ENCODE measurements around the gene CD4.
A peak's percentile ranks its signal among the peaks of the same experiment; 100 is the strongest.

The CD4 gene

DNA sequence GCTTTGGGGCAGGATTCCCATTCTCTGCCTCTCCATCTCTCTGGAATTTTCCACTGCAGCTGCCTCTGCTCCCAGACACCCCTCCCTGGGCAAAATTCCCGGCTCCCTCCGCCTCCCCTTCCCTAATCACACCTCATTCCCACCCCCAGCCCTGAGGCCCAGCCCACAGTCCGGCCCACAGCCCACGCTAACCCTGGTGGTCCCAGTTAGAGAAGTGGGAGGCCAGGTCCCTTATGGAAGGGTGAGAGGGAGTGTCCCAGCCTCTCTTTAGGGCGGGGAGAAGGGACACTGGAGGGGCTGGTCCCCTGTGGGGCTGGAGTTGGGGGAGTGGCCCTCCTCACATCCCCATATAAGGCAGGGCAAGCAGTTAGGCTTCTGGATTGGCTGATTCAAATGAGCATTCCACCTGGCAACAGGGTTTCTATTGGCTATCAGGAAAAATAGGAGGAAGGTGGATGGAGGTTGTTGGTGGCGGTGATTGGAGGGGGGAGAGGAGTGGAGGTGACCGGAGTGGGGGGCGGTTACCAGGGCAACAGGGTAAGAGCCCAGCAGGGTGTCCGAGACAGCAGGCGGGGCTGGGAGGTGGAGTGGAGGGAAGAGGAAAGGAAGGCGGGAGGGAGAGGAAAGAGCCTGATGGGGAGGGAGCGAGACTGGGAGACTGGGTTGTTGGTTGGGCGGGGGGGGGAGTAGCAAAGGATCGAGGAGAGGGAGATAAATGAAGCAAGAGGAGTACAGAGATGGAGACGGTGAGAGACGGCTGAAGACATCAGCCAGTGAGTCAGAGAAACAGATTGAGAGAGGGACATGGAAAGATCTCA is 25.1 kb upstream of the CD4 start:
- H3K27ac ChIP-seq: peak overlapping the region; percentile 82
- DNase-seq (ENCODE audit: low read depth, low spot score): peak; percentile 39

DNA sequence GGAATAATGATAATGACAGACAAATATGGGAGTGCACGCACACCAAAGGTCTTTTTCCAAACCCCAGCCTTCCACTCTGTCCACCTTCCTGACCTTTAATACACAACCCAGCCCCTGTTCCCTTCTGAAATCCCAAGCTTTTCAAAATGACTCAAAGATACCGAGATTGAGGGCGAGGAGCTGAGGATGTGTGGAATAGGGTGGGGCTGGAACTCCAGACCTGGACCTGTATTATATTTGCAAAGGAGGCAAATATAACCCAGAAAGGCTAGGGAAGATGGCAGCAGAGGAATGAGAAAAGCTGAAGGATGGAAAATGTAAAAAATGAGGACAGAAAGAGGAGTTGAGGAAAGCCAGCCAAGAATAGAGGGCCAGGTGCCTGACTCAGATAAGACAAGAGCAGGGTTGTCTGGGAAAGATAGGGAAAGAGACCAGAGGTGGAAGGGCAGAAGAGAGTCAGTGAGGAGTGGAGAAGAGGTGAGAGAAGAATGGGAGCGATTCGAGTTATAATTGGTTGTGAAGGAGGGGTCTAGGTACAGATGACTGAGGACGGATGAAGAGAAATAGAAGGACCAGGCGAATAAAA is 24.2 kb upstream of the CD4 start:
- H3K27ac ChIP-seq: peak overlapping the region; percentile 82
- DNase-seq (ENCODE audit: low read depth, low spot score): no peak

DNA sequence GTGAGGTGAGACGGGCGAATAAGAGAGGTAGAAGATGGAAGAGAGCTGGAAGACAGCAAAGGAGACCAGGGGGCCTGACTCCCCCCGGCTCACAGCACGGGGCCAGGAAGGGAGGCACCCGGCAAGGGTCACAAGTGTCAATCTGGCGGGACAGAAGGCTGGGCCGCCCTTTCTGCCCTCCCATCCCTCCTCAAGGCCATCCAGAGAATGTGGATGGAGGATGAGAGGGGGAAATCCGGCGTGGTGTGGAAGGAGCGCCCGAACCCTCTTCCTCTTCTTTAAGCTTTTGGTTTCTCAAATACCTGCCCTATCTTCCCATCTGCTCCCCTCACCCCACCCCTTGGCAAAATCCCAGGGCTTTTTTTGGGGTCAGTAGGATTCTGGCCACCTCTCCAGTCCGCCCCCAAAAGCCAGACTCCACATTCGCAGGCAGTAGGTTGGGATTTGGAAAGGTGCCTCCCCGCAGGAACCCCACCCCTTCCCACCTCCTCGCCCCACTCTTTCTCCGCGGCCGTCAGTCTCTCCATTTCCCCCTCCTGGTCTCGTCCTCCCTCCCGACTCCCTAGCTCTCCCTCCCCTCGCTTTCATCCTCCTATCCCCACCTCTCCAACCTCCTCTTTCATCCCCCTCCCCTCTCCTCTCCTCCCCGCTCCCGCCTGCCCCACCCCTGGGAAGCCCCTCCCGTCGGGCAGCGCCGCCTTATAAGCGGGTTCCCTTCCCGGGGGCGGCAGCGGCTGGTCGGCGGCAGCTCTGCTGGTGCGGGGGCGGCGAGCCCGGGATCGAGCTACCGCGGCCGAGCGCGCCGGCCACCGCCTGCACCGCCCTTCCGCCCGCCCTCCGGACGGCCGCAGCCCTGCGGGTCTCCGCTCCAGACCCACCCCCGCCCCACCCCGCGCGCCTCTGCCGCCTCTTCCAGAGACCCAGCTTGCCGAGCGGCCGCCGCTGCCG is 23.4 kb upstream of the CD4 start, which contains the start of gene PTMS:
Gene PTMS (plus strand): TSS at position 730 of the 948 bp plus-strand sequence. CDS start 343 bp downstream, outside the sequence.
- peak; percentile 52 for DNase-seq (ENCODE audit: low read depth, low spot score)

DNA sequence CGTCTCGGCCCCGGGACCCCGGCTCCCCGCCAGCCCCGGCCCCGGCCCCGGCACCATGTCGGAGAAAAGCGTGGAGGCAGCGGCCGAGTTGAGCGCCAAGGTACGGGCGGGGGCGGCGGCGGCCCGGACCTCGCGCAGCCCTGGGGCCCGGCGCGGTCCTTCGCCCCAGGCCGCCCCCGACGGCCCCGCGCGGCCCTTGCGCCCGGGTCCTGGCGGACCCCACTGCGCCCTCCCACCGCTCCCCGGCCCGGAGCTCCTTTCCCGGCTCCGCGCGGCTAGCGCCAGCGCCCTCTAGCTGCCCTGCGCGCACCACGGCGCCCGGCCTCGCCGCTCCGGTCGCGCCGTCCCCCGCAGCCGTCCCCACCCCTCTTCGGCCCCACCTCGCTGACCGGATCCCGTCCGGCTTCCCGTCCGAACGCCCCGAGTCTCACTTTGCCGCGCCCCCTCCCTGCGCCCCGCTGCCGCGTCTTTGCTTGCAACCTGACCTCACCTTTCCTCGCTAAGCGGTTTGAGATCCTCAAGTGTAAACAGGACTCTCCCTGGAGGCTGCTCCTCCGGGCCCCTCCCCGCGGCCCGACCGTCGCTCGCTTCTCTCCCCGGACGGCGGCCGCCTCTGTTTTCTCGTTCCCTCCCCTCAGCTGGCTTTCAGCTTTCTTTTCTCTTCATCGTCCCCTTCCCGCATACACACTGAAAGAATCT is 22.5 kb upstream of the CD4 start:
- no peak for DNase-seq (ENCODE audit: low read depth, low spot score)
- H3K27ac ChIP-seq: peak overlapping the region; percentile 82

More for the DNA sequence above, 23.4 kb upstream of the CD4 start, which contains the start of gene PTMS:
- peak within 1 kb of the TSS; percentile 82 for H3K27ac ChIP-seq

DNA sequence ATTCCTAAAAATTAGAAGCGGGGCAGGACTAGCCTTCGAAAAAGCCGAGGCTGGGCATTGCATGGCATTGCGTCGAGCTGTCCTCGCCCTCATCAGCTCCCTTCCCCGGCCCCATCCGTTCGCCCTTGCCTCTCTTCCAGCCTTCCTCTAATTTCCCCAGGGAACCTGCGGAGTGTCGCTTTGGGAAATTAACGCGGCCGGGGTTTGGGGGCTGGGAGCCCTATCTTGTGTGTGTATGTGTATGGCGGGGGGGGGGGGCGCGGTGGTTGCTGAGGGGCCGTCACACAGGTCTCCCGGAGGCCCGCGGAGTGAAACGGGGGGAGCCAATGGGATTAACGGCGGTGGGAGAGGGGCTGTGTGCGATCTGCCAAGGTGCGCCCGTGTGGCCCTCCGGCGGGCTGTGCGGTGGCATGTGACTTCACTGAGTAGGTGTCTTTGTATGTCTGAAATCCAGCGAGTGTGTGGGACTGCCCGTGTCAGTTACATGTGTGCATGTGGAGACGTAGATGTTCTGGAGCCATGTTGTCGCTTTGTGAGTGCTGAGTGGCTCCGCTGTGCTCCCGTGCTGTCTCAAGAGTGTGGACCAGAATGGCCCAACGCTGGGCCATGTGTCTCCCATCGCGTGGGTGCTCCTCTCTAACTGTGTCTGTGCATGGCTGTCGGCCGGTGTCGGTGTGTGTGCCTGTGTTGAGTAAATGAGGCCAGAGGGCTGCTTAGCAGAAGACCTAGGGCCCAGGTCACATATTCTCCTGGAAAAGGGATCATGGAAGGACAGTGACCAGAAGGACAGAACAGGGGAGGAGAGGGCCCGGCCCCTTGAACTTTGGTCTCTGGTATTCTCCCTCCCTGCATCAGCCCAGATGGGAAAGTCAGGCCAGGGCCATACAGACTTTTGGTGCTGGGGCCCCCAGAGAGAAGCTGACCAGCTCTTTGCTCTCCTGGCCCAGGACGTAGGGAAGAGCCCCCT is 21.7 kb upstream of the CD4 start:
- peak overlapping the region; percentile 82 for H3K27ac ChIP-seq
- DNase-seq (ENCODE audit: low read depth, low spot score): no peak

DNA sequence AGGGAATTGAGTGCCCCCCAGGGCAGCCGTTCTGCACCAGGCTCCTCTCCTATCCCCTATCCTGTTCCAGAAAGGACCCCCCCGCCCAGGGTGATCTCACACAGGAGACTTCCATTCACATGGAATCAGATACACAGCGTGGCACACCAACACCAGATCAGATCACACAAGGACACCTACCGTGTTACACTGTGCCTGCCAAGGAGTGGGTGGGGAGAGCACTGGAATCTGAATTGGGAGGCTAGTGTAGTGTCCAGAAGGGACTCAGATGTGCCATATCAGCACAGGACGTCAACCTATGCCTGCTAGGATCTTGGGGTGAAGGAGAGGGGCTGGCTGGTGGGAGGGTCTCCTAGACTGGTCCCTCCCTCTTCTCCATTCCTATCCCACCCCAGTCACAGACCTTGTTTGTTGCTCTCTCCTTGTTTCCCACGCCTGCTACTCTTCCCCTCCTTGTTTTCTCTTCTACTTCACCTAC is 20.9 kb upstream of the CD4 start:
- H3K27ac ChIP-seq: no peak overlapping the region
- DNase-seq (ENCODE audit: low read depth, low spot score): no peak

DNA sequence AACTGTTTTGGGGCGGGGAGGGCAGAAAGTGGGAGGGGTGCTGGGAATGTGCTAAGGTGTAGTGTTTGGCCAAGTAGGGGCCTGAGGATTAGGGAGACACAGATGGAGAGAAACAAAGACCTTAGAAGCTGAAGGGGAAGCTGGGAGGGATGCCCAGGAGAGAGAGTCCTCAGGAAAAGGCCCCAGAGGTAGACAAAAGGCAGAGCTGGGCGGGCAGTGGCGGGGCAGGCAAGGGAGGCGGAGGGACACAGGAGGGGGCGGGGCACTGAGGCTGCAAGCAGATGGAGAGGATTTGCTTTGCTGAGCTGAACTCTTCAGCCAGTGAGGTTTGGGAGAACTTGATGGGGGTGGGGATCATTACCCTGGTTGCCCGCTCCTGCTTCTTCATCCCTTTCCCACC is 20.3 kb upstream of the CD4 start:
- no peak for DNase-seq (ENCODE audit: low read depth, low spot score)
- no peak overlapping the region for H3K27ac ChIP-seq

DNA sequence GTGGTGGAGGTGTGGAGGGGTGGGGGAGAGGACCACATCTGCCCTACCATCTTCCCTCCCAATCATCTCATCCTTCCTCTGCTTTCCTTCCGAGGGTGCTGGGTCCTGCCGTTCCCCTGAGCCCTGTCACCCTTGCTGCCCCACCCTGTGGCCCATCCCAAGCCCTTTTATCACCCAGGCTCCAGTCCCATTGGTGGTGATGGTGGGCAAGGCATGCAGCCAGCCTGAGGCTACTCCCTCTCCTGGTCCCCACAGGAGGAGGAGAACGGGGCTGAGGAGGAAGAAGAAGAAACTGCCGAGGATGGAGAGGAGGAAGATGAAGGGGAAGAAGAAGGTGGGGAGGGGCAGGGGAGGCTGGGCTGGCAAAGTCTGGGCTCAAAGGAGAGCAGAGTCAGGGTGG is 19.7 kb upstream of the CD4 start:
- H3K27ac ChIP-seq: no peak overlapping the region
- DNase-seq (ENCODE audit: low read depth, low spot score): no peak

DNA sequence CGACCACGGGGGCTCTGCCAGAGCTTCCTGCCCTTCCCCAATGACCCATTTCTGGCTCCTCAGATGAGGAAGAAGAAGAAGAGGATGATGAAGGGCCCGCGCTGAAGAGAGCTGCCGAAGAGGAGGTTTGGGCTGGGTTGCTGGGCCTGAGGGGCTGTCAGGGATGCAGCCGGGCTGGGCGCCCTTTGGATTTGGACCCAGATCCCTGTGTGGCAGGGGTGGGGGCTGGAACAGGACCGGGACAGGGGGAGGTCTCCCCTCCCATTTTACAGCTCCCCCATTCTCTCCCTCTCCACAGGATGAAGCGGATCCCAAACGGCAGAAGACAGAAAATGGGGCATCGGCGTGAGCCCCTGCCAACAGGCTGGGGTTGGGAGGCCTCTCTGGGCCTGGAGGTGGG is 19.2 kb upstream of the CD4 start:
- DNase-seq (ENCODE audit: low read depth, low spot score): no peak
- no peak overlapping the region for H3K27ac ChIP-seq

DNA sequence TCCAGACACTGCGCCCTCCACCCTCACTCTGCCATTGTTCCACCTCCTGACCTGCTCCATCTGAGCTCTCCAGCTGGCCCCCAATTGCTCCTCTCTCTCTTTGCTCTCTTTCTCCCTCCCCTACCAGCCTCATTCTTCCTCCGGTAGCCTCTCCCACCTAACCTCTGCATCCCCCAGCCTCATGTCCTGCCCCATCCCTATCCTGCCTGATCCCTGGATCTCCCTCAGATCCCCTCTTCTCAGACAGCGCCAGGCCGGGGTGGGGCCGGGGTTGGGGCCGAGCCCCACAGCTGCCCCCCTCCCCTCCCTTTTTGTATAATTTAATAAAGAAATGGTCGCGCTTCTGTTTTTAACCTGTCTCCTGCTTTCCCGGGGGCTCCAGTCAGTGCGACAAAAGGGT is 18.7 kb upstream of the CD4 start:
- H3K27ac ChIP-seq: no peak overlapping the region
- DNase-seq (ENCODE audit: low read depth, low spot score): no peak

DNA sequence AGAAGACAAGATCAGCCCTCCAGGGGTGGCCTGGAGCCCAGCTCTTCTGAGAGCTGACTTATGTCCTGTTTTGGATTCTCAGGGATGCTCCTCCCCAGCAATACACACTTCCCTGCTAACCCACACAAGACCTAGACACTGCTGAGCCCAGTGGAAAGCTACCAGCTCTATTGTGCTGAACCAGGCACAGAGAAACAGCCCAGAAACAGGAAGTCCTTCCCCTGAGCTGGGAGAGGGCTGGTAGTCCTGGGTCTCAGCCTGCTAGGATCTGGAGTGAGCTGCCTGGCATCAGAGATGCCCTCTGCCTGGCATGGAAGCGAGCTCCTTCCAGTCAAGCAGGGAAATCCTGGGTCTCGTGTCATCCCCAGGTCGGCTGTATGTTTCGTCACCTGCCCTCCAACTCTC is 18.2 kb upstream of the CD4 start:
- DNase-seq (ENCODE audit: low read depth, low spot score): no peak
- no peak overlapping the region for H3K27ac ChIP-seq

DNA sequence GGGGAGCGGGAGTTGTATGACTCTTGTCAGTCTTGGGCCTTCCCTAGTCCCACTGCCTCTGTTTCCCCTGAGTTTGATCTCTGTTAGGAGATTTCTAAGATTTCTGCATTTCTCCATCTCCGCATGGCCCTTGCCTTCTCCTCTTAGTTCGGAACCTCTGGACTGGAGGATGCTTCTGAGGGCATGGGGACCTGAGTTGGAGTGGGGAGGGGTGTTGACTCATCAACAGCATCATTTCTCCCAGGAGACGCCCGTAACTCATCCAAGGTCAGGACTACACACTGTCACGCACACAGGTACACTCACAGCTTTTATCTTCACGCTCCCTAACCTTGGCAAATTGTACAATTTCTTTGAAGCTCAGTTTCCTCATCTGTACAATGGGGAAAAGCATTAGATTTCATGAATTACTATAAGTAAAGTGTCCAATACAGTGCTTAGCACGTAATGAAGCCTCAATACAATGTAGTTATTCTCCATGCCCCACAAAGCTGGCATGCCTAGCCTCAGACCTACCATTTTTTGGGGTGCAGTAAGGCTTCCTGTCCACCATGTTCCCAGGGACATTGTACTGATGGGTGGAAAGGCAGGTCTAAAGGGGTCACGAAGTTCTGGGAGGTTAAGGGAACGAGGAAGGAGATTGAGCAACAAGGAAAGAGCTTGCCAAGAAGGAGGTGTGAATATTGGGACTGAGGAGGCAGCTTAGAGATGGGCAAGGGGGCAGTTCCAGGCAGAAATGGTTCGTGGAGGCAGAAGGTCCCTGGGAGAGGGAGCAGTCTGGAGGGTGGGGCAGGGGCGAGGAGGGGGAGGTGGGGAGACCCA is 17.6 kb upstream of the CD4 start:
- DNase-seq (ENCODE audit: low read depth, low spot score): no peak
- no peak overlapping the region for H3K27ac ChIP-seq

DNA sequence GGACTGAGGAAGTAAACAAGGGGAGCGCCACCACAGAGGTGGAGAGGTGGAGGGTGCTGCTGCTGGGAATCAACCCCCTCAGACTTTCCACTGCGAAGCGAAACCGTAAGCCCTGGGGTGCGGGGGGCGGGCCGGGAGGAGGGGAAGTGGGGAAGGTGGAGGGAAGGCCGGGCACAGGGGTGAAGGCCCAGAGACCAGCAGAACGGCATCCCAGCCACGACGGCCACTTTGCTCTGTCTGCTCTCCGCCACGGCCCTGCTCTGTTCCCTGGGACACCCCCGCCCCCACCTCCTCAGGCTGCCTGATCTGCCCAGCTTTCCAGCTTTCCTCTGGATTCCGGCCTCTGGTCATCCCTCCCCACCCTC is 17.0 kb upstream of the CD4 start, which contains the start of gene LAG3:
Gene LAG3 (plus strand): TSS at position 190 of the 365 bp plus-strand sequence. CDS start 333 bp downstream, outside the sequence.
- H3K27ac ChIP-seq: no peak within 1 kb of the TSS
- DNase-seq (ENCODE audit: low read depth, low spot score): no peak

DNA sequence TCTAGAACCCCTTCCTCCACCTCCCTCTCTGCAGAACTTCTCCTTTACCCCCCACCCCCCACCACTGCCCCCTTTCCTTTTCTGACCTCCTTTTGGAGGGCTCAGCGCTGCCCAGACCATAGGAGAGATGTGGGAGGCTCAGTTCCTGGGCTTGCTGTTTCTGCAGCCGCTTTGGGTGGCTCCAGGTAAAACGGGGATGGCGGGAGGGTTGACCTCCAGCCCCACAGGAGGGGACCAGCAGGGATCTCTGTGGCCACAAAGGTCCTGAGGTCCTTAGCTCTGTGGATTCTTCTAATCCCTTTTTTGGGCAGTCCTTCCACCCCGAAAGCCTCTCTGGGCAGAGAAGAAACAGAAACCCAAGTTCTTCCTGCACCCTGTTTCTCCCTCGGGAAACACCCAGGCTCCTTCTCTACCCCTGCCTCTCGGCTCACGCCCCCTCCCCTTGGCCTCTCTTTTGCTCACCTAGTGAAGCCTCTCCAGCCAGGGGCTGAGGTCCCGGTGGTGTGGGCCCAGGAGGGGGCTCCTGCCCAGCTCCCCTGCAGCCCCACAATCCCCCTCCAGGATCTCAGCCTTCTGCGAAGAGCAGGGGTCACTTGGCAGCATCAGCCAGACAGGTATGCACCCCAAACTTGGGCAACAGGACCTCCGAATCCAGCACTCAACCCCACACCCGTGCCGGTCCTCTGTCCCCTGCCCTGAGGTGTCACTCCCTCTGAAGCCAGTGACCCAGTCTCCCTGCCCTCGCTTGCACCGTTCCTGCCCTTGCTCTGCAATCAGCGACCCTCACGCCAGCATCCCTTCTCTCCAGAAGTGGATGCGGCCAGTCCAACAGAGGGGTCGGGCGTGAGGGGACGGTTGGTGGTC is 16.4 kb upstream of the CD4 start:
- H3K27ac ChIP-seq: no peak overlapping the region
- no peak for DNase-seq (ENCODE audit: low read depth, low spot score)

DNA sequence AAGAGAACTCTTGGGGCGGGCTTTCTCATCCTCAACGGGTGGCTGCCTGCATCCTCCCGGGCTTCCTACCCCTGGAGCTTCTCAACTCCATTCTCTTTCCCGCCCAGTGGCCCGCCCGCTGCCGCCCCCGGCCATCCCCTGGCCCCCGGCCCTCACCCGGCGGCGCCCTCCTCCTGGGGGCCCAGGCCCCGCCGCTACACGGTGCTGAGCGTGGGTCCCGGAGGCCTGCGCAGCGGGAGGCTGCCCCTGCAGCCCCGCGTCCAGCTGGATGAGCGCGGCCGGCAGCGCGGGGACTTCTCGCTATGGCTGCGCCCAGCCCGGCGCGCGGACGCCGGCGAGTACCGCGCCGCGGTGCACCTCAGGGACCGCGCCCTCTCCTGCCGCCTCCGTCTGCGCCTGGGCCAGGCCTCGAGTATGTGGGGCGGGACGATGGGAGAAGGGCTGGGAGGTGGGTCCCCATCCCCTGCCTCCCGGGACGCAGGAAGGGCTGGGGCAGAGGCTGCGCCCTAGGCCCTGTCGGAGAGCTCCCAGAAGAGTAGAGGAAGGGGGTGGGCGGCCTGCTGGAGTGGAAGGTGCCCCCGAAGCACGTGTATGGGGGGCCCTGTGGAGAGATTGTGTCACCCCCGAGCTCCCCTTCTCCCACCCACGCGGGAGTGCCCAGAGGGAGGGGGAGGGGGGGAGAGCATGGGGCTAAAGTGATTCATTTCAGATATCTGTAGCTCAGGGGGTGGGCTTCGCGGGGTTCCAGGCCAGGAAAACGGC is 15.6 kb upstream of the CD4 start:
- no peak overlapping the region for H3K27ac ChIP-seq
- DNase-seq (ENCODE audit: low read depth, low spot score): no peak

DNA sequence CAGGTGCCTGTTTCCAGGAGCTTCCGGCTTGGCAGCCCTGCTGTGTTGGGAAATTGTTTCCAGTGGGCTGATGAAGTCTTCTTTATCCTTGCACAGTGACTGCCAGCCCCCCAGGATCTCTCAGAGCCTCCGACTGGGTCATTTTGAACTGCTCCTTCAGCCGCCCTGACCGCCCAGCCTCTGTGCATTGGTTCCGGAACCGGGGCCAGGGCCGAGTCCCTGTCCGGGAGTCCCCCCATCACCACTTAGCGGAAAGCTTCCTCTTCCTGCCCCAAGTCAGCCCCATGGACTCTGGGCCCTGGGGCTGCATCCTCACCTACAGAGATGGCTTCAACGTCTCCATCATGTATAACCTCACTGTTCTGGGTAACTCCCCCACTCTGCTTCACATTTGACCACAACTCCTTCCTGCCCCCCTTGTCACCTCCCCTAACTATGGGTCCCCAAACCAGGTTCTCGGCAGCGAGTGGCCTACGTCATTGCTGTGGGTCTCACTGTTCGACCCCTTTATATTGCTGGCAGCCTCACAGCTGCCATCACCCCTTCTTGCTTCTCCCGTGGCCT is 14.7 kb upstream of the CD4 start:
- DNase-seq (ENCODE audit: low read depth, low spot score): no peak
- H3K27ac ChIP-seq: no peak overlapping the region
